Erythroblast (primary cell): ENCODE measurements around the gene CACNA1S.

Experiments used
- GATA1 ChIP-seq: IDR thresholded peaks from 2 replicates; pipeline ENCODE4 v1.6.1; 2011; ENCODE audit warnings: low read depth, mild to moderate bottlenecking, control low read depth, low read length, moderate library complexity
- POLR2A ChIP-seq: IDR thresholded peaks from 2 replicates; pipeline ENCODE4 v1.6.1; 2011; ENCODE audit warnings: mild to moderate bottlenecking, low read length

GRCh38 chr1:201123866-201124265, 11.6 kb upstream of the CACNA1S start:
- TF ChIP-seq POLR2A, result no peak
- no peak for TF ChIP-seq GATA1
